HG03095 (cell line): ENCODE data around the gene VTI1A.

Source experiments
- ATAC-seq: cut with Tn5 transposase; IDR thresholded peaks from one replicate; pipeline ENCODE4 v1.9.1; 2021; ENCODE audit warnings: moderate library complexity; ENCODE audit not compliant: unreplicated experiment

The VTI1A gene

DNA sequence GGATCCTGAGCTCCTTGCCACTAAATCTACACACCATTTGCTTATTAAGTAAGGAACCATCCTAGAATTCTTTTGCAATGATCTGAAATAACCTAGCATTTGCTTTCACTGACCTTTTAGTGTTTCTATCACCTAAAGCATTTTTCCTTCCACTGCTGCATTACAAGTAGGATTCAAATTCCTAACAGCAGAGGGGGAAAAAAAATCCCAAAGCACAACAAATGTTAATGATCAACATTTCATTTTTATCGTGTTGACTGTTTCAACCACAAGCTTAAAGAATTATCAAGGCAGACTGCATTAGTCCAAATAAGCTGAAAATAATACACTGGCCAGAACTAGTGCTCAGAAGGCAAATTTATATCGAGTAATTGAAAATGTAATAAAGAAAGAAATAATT, 328.4 kb downstream of the VTI1A start:
- no peak for ATAC-seq

- no peak for ATAC-seq
These were observed 329.1 kb downstream of the VTI1A start for GRCh38 chr10:112775892-112776674.

GRCh38 chr10:112778579-112778978, 331.6 kb downstream of the VTI1A start:
- ATAC-seq: no peak

- ATAC-seq: no peak
These were observed 332.2 kb downstream of the VTI1A start for GRCh38 chr10:112779025-112779770.

DNA sequence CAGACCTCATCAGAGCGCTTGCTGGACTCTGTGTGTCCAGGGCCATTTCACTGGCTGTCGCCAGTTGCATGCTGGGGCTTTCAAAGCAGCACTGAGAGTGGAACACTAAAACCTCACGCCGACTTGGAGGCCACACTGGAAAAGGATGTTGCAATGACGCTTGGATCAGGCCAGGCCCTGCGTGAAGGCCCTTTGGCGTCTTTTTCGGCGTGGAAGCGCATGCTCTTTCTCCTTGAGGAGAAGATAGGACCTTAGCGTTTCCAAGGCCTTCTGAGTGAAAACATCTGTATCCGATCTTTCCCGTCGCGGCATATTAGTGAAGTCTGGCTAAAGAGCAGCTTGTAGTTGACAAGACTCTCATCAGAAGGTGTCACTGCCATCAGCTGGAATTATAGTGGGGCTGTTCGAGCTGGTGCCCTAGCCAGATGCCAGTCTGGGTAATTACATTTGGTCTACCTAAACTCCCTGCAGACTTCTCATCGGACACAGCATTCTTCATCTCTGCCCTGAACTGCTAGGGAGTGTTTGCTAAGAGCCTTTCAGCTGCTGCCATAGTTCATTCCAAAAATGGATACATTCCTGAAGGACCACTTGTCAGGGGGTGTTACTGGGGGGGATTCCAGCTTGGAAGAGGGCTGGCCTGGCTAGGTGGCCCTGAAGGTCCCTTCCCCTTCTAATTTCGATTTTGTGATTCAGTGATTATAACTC, 335.3 kb downstream of the VTI1A start:
- no peak for ATAC-seq

- ATAC-seq: no peak
These were observed 336.5 kb downstream of the VTI1A start for GRCh38 chr10:112783351-112784021.

DNA sequence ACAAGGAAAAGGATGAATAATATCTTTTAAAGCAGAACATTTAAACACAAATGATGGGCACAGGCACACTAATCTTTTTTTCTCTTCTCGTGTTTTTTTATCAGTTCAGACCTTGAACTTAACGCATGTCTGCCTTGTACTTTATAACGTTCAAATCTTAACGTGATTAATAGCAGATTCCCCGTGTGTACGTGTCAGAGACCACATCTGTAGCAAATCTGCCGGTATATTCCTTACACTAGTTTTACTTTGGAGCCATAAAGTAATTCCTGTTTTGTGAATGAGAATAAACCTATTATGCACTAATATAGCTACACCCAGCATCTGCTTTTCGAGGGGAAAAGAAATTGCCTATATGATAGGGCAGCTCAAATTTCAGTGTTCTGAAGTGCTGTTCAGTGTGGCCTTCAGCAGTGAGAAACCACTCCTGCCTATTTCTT, 337.0 kb downstream of the VTI1A start:
- ATAC-seq: no peak

GRCh38 chr10:112785089-112785488, 338.1 kb downstream of the VTI1A start:
- ATAC-seq: no peak

DNA sequence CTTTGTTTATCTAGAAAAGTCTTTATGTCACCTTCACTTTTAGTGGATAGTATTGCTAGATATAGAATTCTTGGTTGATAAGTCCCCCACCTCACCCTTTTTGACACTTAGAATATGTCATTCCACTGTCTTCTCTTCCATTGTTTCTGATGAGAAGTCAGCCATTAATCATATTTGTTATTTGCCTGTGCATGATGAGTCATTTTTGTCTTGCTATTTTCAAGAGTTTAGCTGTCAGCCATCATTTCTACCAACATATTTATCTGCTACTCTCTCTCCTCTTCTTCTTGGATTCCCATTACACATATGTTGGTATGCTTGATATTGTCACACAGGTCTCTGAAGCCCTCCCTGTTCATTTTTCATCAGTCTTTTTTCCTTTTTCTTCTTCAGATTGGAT, 342.2 kb downstream of the VTI1A start:
- no peak for ATAC-seq

GRCh38 chr10:112790030-112790429, 343.0 kb downstream of the VTI1A start:
- ATAC-seq: no peak

- ATAC-seq: no peak
These were observed 343.9 kb downstream of the VTI1A start for GRCh38 chr10:112790921-112791320.

- no peak for ATAC-seq
These were observed 344.4 kb downstream of the VTI1A start for GRCh38 chr10:112791447-112791846.

DNA sequence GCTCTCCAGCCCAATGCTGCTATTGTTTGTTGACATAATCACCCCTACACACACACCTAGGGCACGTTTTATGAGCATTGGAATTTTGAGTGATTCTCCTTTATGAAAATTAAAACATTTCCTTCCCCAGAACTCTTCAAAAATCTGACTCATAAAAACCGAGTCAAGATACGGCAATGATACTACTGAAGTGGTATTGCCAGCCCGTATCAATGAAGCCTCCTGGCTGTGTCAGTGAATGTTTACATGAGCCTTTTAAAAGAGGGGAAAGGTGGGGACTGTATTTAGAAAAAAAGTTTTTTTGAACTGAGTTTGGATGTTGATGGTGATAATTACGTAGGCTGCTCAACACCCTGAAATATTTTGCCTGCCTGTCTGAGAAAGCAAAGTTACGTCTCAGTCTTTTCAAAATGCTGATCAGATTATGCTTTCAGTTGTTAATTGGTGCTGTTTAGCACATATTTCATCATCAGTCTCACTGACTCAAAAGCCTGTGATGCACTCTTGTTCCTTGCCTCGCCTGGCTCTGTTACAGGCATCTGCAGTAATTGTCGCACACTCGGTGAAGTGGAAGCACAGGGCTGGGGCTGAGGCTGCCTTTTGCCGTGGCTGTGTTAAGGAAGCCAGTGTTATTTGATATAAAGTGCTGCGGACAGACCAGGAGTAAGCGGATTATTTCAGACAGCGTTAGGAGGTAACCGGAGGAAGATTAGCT, 345.6 kb downstream of the VTI1A start:
- ATAC-seq: no peak

DNA sequence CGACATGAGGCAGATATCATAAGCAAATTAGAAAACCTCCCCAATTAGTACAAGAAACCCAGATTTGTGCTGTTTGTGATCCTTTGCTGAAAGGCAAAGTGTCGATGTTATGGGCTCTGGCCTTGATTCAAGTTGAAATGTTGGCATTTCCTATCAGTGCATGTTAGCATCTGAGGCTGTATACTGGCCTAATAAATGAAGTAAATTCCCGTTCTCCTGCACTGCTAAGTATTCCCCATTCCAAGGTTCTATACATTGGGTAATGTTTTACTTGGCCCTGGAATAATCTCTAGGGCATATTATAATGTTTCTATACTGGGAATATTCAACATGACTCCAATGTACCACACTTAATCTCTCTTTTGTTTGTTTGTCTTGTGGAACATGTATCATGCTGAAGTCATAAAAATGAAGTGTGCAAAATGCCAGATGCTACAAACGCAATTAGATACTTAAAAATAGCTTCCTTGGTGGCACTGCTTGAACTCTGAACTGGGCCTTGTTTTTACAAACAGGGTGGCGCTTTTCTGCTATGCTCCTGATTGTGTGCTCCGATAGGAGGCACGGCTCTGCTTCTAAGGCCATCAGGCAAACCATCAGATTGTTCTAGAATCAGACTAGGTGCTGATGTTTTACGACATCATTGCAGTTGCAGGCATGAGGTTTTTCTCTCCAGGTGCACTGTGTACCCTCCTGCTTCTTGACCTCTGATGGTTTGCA, 346.3 kb downstream of the VTI1A start:
- ATAC-seq: no peak

DNA sequence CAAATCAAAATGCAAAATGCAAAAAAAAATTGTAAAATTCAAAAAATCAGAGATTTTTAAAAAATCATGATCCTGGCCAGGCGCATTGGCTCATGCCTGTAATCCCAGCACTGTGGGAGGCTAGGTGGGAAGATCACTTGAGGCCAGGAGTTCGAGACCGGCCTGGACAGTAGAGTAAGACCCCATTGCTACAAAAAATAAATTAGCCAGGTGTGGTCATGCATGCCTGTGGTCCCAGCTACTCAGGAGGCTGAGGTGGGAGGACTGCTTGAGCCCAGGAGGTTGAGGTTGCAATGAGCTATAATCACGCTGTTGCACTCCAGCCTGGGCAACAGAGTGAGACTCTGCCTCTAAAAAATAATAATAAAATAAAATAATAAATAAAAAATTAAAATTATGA, 347.2 kb downstream of the VTI1A start:
- no peak for ATAC-seq

DNA sequence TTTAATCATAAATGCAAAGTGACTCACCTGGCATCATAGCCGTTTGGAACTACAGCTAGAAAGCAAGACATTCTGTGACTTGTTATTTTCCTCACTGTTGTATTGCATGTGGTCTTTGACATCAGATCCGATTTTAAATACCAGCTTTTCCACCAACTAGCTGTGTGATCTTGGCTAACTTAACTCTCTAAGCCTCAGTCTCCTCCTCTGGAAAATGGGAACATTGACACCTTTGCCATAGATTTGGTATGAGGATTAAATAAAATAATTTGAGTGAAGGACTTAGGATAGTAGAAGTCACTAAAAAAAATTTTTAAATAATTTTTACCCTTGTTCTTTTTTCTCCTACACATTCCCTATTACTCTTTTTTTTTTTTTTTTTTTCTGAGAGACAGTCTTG, 348.1 kb downstream of the VTI1A start:
- no peak for ATAC-seq

- ATAC-seq: no peak
These were observed 350.2 kb downstream of the VTI1A start for GRCh38 chr10:112797197-112797596.

- ATAC-seq: no peak
These were observed 350.8 kb downstream of the VTI1A start for GRCh38 chr10:112797855-112798254.

DNA sequence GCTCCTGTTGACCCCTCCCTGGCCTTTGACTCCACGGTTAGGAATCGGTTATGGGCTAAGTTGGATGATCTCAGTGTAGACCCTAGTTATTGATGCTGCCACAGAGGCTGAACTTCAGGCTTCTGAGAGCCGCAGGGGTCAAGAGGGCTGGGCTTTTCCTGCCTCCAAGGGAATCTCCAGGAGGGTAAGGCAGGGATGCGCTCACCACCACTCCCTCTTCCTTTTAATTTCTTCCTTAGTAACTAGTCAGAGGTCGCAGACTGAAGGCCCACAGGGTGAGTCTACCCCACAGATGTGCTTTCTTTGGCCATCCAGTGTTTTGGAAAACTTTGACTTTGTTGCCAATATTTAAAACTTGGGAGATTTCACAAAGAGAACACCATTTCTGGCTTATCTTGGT, 352.0 kb downstream of the VTI1A start:
- no peak for ATAC-seq
